ENCODE results near the gene PPIF.

Gene PPIF

DNA sequence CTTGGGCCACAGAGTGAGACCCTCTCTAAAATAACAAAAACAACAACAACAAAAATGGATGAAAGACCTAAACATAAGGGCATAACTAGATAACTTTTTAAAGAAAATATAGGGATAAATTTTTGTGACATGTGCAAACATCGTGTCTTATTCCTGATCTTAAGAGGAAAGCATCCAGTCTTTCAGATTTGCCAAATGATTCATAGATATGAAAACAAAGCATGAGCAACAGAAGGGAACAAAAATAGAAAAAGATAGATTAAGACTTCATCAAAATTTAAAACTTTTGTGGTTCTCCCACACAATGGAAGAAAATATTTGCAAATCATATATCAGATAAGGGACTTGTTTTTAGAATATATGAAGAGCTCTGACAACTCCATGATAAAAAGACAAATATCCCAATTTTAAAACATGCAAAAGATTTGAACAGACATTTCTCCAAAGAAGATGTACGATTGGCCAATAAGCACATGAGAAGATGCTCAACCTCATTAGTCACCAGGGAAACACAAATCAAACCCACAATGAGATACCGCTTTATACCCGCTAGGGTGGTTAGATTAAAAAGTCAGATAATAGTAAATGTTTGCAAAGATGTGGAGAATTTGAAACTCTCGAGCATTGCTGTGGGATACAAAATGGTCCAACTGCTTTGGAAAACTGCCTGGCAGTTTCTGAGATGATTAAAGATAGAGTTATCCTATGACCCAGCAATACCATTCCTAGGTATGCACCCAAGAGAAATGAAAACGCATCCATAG is 20.3 kb downstream of the PPIF start:
- no peak for DNase-seq (ENCODE audit: low read depth in 2 of 2, low spot score in 1 of 2)

DNA sequence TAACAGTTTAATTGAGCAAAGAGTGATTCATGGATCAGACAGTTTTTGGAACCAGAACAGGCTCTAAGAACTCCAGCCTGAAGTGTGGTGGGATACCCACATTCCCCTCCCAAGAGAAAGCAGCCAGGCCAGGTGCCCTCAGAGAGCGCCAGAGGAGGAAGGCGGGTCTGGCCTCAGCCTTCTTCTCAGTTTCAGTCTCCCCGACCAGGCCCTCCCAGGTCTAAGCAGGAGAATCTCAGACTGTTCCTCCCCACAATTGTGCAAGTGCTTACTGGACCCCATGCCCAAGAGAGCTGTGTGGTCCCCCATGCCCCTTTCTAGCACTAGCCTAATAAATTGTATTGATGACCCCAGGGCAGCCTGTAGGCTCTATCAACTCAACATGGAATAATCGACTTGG is 25.6 kb downstream of the PPIF start:
- DNase-seq (ENCODE audit: low read depth in 2 of 2, low spot score in 1 of 2), result no peak

DNA sequence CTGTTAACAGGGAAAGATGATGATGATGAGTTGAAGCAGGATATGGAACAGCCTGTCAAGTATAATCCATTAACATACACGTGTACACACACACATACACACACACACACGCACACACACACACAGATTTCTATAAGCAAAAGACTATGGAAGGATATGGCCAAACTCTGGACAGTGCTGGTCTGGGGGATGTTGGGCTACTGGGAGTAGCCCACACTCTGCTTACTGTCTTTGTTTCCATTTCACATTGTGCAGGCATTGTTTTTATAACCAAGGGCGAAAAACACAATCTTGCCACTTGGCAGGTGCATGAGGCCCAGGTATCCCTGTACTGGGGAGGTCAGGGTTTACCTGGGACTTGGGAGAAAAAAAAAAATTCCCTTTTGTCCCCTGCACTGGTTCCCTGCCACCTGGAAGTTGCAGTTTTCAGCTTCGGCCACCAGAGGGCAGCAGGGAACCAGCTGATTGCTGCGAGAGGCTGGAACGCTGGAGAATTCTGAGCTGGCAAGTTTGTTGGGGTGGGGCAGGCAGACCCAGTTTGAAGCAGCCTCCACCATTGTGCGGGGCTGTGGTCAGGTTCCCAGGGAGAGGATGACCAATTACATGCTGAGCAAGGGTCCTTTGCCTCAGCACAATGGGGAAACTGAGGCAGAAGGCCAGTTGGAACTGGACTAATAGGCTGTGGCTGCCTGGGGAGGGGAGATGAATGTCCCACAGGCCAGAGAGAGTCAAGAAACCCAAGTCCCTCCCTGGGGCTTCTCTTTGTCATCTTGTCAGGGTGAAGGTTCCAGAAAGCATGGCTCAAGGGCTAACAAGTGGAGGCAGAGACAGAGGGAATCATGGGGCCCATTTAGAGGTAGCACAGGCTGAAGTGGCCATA is 27.3 kb downstream of the PPIF start:
- peak; percentile 58 to 60 for DNase-seq (ENCODE audit: low read depth in 2 of 2, low spot score in 1 of 2)

DNA sequence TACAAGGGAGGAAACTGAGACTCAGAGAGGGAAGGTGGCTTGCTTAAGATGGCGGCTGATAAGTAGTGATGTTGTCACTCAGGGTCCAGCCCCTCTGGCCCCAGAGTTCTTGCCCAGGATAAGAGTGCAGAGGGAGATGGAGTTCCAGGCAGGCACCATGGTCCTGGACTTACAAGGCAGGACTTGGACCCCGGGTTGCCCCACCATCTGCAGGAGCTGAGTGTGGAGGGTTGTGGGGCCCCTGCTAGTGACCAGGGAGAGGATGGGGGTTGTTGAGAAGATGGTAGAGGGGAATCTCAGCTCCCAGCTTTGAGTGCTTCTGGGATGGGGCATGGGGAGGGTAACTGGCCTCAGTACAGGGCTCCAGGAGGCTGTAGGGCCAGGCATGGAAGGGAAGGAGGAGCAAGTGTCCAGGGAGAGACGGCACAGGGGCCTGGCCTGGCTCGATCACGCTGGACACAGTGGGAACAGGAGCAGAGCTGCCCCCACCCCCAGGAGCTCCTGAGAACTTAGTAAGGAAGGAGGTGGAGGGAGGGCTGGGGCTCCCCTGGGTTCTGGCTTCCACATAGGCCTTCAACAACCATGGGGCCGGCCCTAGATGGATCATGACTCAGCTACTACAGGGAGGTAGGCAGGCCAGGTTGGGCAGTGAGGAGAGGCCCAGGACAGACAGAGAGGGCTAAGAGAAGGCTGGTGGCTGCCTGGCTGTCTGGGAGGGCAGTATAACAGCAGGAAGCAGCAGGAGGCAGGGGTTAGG is 28.2 kb downstream of the PPIF start:
- no peak for DNase-seq (ENCODE audit: low read depth in 2 of 2, low spot score in 1 of 2)

DNA sequence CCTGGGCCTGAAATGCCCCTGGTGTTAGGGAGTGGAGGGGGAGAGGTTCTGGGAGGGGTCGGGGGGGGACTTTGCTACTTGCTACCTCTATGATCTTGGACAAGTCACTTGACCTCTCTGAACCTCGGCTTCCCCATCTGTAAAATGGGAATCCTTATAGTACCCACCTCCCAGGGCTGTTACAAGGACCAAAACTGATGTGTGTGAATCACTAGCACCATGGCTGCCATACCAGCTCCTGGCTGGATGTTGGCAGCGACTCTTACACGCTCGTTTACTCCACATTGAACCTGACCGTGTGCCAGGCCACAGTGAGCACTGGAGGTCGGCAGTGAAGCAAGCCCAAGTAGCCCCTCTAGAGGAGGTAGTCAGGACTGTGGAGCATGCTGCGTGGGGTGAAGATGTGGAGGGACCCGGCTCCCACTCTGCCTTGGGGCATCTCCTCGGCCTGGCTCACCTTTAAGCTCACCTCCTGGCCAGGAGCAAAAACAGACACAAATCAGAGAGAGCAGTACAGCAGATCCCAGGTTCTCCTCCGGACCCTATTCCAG is 28.9 kb downstream of the PPIF start:
- no peak for DNase-seq (ENCODE audit: low read depth in 2 of 2, low spot score in 1 of 2)

DNA sequence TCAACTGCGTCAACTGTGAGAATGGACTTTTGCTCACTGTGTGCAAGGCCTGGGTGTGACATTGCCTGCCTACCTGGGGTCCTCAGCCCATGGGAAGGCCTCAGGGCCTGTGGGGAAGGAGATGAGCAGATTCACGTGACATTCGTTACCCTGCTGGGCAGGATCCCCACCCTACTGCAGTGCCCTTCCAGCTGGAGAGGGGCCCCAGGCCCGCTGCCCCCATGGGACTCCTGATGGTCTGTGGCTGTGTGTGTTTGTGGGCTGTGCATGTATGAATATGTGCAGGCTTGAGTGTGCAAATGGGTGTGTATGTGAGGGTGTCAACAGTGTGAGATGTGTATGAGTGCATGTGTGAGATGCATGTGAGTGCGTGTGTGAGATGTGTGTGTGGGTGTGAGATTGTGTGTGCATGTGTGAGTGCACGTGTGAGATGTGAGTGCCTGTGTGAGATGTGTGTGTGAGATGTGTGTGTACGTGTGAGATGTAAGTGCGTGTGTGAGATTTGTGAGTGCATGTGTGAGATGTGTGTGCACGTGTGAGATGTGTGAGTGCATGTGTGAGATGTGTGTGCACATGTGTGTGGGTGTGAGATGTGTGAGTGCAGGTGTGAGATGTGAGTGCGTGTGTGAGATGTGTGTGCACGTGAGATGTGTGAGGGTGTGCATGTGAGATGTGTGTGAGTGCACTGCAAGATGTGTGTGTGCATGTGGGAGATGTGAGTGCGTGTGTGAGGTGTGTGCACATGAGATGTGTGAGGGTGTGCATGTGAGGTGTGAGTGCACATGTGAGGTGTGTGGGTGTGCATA is 29.7 kb downstream of the PPIF start:
- no peak for DNase-seq (ENCODE audit: low read depth in 2 of 2, low spot score in 1 of 2)

DNA sequence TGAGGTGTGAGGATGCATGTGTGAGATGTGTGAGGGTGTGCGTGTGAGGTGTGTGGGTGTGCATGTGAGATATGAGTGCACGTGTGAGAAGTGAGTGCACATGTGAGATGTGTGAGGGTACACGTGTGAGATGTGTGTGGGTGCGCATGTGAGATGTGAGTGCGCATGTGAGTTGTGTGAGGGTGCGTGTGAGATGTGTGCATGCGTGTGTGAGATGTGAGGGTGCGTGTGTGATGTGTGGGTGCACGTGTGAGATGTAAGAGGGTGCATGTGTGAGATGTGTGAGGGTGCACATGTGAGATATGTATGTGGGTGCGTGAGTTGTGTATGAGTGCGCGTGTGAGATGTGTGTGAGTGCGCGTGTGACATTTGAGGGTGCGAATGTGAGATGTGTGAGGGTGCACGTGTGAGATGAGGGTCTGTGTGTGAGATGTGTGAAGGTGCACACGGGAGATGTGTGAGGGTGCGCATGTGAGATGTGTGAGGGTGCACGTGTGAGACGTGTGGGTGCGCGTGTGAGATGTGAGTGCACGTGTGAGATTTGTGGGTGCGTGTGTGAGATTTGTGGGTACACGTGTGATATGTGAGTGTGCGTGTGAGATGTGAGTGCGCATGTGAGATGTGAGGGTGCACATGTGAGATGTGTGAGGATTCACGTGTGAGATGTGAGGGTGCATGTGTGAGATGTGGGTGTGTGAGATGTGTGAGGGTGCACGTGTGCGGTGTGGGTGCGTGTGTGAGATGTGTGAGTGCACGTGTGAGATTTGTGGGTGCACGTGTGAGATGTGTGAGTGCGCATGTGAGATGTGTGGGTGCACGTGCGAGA is 30.5 kb downstream of the PPIF start:
- DNase-seq (ENCODE audit: low read depth in 2 of 2, low spot score in 1 of 2), result no peak

DNA sequence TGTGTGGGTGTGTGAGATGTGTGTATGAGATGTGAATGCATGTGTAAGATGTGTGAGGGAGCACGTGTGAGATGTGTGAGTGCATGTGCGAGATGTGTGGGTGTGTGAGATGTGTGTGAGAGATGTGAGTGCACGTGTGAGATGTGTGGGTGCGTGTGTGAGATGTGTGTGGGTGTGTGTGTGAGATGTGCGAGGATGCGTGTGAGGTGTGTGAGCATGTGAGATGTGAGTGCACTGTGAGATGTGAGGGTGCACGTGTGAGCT is 31.0 kb downstream of the PPIF start:
- no peak for DNase-seq (ENCODE audit: low read depth in 2 of 2, low spot score in 1 of 2)

DNA sequence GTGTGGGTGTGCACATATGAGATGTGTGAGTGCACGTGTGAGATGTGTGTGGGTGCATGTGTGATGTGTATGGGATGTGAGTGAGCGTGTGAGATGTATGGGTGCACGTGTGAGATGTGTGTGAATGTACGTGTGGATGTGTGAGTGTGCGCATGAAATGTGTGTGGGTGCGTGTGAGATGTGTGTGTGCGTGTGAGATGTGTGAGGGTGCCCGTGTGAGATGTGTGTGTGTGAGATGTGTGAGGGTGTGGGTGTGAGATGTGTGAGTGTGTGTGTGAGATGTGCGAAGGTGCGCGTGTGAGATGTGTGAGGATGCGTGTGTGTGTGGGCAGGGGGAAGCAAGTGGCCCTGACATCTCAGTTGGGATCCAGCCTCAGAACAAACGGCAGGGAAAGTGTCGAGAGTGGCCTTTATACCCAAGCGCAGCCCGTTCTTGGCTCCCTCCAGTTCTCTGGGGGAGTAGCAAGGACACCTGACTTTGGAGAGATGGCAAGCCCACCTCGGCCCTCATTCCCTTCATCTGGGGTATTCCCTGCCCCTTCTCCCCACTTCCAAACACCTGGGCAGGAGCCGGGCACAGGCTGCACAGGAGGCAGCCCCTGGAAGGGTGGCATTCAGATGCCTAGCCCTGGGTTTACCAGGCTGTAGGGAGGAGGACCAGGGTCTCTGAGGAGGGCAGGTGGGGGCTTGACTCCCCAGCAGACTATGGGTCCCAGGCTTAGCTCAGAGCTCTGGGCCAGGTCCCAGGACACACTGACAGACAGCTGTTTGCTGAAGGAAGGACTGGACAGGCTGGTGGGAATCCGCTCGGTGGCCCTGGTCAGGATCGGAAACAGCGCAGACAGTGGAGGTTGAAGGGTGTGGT is 31.6 kb downstream of the PPIF start:
- no peak for DNase-seq (ENCODE audit: low read depth in 2 of 2, low spot score in 1 of 2)

DNA sequence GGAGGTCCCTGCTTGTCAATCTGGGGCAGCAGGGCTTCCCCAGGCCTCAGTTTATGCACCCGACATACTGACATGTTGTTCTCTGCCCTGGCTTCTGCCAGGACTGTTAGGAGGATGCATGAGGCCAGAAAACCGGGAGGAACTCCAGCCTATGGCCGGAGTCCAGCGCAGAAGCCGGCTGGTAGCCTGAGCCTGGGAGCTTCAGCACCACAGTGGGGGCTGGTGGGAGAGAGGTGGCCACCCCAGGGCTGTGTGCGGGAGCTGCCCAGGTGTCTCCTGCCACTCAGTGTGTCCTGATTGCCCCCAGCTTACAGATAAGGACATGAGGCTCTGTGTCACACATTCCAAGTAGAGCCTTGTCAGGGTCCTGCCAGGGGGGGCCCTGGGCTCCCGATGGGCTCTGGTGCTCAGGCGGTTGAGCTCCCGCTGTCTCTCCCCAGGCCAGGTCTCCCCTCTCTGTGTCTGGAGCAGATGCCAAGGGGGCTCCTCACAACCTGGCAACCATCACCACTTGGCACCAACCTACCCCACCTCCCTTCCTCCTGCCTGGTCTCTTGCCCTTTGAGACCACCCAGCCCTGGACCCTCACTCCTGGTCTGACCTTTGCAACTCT is 32.3 kb downstream of the PPIF start:
- DNase-seq (ENCODE audit: low read depth in 2 of 2, low spot score in 1 of 2), result no peak

DNA sequence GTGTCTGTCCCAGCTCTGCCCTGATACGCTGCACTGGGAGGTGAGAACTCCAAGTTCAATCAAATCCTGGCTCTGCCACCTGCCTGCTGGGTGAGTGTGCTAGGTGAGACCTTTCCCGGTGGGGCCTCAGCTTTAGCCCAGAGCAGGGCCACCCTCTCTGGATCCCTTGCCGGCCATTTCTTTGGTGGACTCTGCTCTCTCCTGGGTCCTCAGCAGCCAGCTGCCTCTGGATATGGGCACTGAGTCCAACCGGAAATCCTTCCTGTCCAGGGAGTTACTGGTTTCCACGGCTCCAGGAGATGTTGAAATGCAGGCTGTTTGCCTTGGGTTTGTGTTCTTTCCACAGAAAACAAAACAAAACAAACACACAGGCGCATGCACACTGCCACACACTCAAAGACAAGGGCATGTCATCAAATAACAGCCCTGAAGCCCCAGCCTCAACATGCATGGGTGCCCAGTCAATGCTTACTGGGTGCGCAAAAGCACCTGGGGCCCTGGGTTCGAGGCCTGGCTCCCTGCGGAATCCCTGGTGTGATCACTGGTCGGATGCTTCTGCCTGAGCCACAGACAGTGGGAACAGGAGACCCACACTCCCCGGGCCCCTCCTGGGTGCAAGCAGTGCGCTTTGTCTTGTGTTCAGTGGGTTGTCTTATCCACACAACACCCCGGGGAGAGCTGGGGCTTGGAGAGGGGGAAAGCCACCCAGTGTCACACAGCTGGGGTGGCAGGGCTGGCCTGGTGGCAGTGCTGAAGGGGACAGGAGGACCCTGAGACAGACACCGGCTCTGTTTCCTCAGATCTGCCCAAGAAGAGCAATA is 33.1 kb downstream of the PPIF start:
- no peak for DNase-seq (ENCODE audit: low read depth in 2 of 2, low spot score in 1 of 2)

DNA sequence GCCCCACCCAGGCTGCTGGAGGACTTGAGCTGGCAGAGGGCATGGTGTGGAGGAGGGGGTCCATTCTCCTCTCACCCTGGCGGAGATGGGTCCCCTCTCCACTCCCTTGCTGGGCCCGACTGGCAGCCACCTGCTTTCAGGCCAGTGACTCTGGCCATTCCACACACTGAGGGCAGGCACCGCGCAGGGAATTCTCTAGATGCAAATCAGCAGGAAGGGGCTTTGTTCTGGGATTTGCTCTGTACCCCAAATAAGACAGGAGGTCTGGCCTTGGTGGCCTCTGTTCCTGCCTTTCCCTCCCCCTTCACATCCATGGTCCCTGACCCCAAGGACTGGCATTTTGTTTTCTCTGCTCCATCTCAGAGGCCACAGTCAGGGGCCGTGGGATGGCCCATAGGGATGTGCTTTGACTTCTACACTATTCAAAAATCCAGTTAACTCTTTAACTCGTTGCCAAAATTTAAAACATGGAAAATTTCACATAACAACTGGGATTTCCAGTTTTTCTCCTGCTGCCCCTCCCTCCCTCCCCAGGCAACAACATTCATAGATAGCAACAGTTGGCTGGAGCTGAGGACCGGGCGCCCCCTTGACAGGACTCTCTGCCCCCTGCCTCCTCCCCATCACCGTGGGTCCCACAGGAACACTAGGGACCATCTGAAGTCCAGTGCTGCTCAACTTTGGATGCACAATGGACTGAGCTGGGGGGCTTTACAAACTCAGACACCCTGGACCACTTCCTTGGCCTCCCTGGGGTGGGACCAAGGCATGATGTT is 33.9 kb downstream of the PPIF start:
- no peak for DNase-seq (ENCODE audit: low read depth in 2 of 2, low spot score in 1 of 2)

DNA sequence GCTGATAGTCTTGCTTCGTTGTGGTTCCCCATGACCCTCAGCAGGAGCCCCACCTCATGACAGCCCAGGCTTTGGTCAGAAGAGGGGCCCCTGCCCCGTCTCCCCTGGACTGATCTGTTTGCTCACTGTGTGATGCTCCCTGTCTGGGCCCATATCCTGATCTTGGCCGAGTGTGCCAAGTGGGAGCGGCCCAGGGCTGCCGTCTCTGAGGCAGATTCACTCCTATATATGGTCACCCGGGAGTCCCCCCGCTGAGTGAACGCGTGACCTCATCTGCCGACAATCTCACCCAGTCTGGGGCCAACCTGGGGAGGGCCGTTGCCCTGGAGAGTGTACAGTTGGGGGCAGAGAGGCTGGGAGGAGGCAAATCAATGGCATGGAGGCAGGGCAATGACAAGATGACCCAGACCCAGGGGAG is 34.5 kb downstream of the PPIF start:
- DNase-seq (ENCODE audit: low read depth in 2 of 2, low spot score in 1 of 2), result no peak

DNA sequence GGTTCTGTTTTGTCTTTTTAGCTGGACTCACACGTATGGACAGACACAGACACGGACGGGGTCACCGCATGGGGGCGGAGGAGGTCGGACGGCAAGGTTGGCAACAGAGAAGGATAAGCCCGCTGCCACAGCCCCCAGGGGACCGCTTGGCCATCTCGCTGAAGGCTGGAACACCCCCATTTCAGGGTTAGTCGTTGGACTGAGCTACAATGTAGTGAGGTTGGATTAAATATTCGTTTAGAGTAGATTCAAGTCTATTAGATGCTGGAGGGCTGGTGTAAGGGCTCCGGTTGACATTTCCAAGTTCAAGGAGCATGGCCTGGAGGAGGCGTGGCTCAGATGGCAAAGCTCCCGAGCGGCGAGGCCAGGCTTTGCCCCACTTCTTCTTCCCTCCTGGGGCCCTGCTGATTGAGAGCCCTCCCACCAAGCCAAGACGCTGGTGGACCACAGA is 35.2 kb downstream of the PPIF start:
- DNase-seq (ENCODE audit: low read depth in 2 of 2, low spot score in 1 of 2), result no peak

DNA sequence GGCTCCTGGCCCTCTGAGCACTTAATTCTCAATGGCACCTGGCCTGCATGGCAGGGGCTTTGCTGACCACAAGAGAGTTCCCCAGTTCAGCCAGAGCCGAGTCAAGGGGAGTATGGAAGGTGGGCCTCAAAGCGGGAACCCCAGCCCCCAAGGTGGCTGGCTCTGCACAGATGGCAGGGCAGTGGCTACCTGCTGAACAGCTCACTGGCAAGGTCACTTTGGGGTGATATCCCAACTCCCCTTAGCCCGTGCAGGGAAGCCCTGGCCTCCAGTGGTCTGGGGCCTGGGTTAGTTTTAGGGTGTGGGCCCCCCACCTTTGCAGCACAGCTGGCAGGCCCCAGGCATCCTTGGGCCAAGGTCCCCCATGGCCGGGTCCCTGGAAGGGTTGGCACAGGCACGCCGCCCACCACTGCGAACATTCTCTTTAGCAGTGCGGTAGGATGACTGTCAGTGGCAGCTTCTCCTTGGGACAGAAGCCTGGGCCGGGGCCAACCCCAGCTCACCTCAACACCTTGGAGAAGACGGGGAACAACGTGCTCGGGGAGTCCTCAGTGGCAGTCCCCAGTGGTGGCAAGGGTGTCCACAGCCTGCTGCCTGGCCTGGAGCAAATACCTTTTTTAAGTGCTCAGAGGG is 36.8 kb downstream of the PPIF start:
- DNase-seq (ENCODE audit: low read depth in 2 of 2, low spot score in 1 of 2), result no peak

DNA sequence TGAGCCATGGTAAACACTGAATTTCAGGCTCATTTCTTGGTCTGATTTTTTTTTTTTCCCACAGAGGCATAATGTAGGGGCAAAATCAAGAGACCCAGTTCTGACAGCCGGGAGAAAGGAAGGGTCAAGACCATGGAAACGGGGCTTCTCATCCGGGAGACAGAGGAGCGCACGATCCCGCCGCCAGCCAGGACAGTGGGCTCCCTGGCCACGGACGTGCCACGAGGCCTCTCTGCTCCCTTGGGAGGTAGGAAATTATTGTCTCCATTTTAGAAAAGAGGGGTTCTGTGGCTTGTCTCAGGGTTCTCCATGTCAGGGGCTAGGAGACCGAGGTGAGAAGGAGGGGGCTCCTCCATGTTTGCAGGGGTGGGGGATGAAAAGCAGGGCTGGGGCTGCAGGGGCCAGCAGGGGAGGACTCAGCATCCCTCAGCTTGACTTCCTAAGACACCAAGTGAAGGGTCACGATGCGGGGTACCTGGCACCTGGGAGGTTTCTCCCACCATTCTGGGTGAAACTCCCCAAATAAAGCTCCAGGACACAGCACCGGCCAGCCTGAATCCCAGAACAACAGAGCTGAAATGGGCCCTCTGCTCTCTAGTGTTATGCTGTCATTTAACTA is 37.6 kb downstream of the PPIF start:
- DNase-seq (ENCODE audit: low read depth in 2 of 2, low spot score in 1 of 2), result no peak

All from stimulated activated CD8-positive, alpha-beta memory T cell treated with anti-CD3 and anti-CD28 coated beads, Interleukin-4, amount 100 ng/mL, for 1 hour (primary cell).